Frontal cortex (tissue), 4 donors: Measurements from ENCODE around the gene ZHX3. TPM values are rescaled to one million over a fixed set of nuclear protein-coding genes. Genes with fewer than 3 reads are reported as not detected.
"Not testable (repeated sequence)": the region's sequence is repeated elsewhere in the genome, so short reads cannot be mapped to it uniquely, and the experiment has no call there.

Source experiments
- DNase-seq, 2 donors: peaks; one replicate each; pipeline ENCODE4 v3.0.0; 2012; ENCODE audit warnings: low spot score in 2 of 2
- FAIRE-seq: peaks from 2 replicates; lab custom pipeline; 2012; peaks lifted over from hg19 to GRCh38; lab: Jason Lieb, UNC
- total RNA-seq: library from RNA; depleted of rRNA; stranded (reverse); fragments of >200 nt; gene quantifications from one replicate; pipeline ENCODE4 v1.2.3, GENCODE V29; 2014
- donor health status: control.
- donor health status: control.
- donor health status: control.

Gene ZHX3
- total RNA-seq, 1 donor from 2014 or later = 14.3 TPM

GRCh38 chr20:41268917-41269652 lies 48.4 kb downstream of the ZHX3 start:
- no peak for FAIRE-seq

GRCh38 chr20:41268402-41268801 lies 49.1 kb downstream of the ZHX3 start:
- DNase-seq (no peak), FAIRE-seq (no peak)

More at GRCh38 chr20:41268917-41269652, 48.4 kb downstream of the ZHX3 start:
- no peak for DNase-seq

GRCh38 chr20:41265938-41266337 lies 51.6 kb downstream of the ZHX3 start:
- no peak for DNase-seq
- FAIRE-seq = no peak

GRCh38 chr20:41264819-41265218 lies 52.7 kb downstream of the ZHX3 start:
- DNase-seq (no peak), FAIRE-seq (peak; percentile 30)

GRCh38 chr20:41261790-41262717 lies 55.5 kb downstream of the ZHX3 start:
- DNase-seq (no peak), FAIRE-seq (no peak)

GRCh38 chr20:41261260-41261659 lies 56.3 kb downstream of the ZHX3 start:
- no peak for DNase-seq
- no peak for FAIRE-seq

- FAIRE-seq = no peak
- DNase-seq = no peak
Measured at GRCh38 chr20:41260734-41261220, 56.8 kb downstream of the ZHX3 start.

GRCh38 chr20:41259309-41259708 lies 58.2 kb downstream of the ZHX3 start:
- DNase-seq (no peak), FAIRE-seq (no peak)

- DNase-seq = no peak
- no peak for FAIRE-seq
Measured at GRCh38 chr20:41258474-41258873, 59.1 kb downstream of the ZHX3 start.

GRCh38 chr20:41256516-41256915 lies 61.0 kb downstream of the ZHX3 start:
- FAIRE-seq = no peak
- DNase-seq = no peak

GRCh38 chr20:41255655-41256054 lies 61.9 kb downstream of the ZHX3 start:
- DNase-seq (no peak), FAIRE-seq (no peak)

- no peak for FAIRE-seq
- DNase-seq = no peak
Measured at GRCh38 chr20:41249411-41250281, 67.9 kb downstream of the ZHX3 start.

GRCh38 chr20:41248368-41249024 lies 69.0 kb downstream of the ZHX3 start:
- no peak for FAIRE-seq
- no peak for DNase-seq

- no peak for DNase-seq
- no peak for FAIRE-seq
Measured at GRCh38 chr20:41247523-41248367, 69.8 kb downstream of the ZHX3 start.

- FAIRE-seq = no peak
- DNase-seq = peak in 1 of 2 donors; percentile 34
Measured at GRCh38 chr20:41245086-41245707, 72.3 kb downstream of the ZHX3 start.

GRCh38 chr20:41242807-41243206 lies 74.7 kb downstream of the ZHX3 start:
- no peak for DNase-seq
- no peak for FAIRE-seq

- no peak for FAIRE-seq
Measured at GRCh38 chr20:41242352-41242751, 75.2 kb downstream of the ZHX3 start.

GRCh38 chr20:41237233-41237632 lies 80.3 kb downstream of the ZHX3 start:
- DNase-seq, FAIRE-seq: not testable (repeated sequence)

More at GRCh38 chr20:41242352-41242751, 75.2 kb downstream of the ZHX3 start:
- no peak for DNase-seq
